ENCODE results near the gene PSD4.
A peak's percentile ranks its signal among the peaks of the same experiment; 100 is the strongest.

Gene PSD4

GRCh38 chr2:113144259-113144658, 29.5 kb upstream of the PSD4 start:
- DNase-seq = no peak

- no peak for DNase-seq
These were observed 24.9 kb upstream of the PSD4 start for GRCh38 chr2:113148606-113149552.

- no peak for DNase-seq
These were observed 24.1 kb upstream of the PSD4 start for GRCh38 chr2:113149553-113150257.

- no peak for DNase-seq
These were observed 23.5 kb upstream of the PSD4 start for GRCh38 chr2:113150258-113150601.

- DNase-seq = no peak
These were observed 18.4 kb upstream of the PSD4 start for GRCh38 chr2:113155331-113155730.

- DNase-seq = no peak
These were observed 17.3 kb upstream of the PSD4 start for GRCh38 chr2:113156278-113157117.

GRCh38 chr2:113157118-113157896, 16.5 kb upstream of the PSD4 start:
- peak; percentile 72 for DNase-seq

GRCh38 chr2:113157897-113158753, 15.6 kb upstream of the PSD4 start:
- peak; percentile 49 for DNase-seq

GRCh38 chr2:113158884-113159553, 14.8 kb upstream of the PSD4 start:
- no peak for DNase-seq

- DNase-seq = no peak
These were observed 13.5 kb upstream of the PSD4 start for GRCh38 chr2:113160248-113160647.

- DNase-seq = no peak
These were observed 12.8 kb upstream of the PSD4 start for GRCh38 chr2:113160962-113161361.

- DNase-seq = no peak
These were observed 11.6 kb upstream of the PSD4 start for GRCh38 chr2:113162173-113162572.

- no peak for DNase-seq
These were observed 10.9 kb upstream of the PSD4 start for GRCh38 chr2:113162869-113163268.

GRCh38 chr2:113164215-113164929, 9.4 kb upstream of the PSD4 start:
- no peak for DNase-seq

GRCh38 chr2:113164930-113165585, 8.7 kb upstream of the PSD4 start:
- DNase-seq = no peak

- no peak for DNase-seq
These were observed 7.6 kb upstream of the PSD4 start for GRCh38 chr2:113166187-113166645.

- peak; percentile 65 for DNase-seq
These were observed 6.4 kb upstream of the PSD4 start for GRCh38 chr2:113167115-113167932.

GRCh38 chr2:113167962-113168340, 5.8 kb upstream of the PSD4 start:
- DNase-seq = no peak
